GM12801 (cell line): Measurements from ENCODE around the gene PCSK6.

Experiments
- CTCF ChIP-seq: IDR thresholded peaks from one replicate; pipeline ENCODE4 v1.5.1; 2011; ENCODE audit warnings: control low read depth; ENCODE audit not compliant: insufficient read length; ENCODE audit errors: extremely low read depth

PCSK6 gene

DNA sequence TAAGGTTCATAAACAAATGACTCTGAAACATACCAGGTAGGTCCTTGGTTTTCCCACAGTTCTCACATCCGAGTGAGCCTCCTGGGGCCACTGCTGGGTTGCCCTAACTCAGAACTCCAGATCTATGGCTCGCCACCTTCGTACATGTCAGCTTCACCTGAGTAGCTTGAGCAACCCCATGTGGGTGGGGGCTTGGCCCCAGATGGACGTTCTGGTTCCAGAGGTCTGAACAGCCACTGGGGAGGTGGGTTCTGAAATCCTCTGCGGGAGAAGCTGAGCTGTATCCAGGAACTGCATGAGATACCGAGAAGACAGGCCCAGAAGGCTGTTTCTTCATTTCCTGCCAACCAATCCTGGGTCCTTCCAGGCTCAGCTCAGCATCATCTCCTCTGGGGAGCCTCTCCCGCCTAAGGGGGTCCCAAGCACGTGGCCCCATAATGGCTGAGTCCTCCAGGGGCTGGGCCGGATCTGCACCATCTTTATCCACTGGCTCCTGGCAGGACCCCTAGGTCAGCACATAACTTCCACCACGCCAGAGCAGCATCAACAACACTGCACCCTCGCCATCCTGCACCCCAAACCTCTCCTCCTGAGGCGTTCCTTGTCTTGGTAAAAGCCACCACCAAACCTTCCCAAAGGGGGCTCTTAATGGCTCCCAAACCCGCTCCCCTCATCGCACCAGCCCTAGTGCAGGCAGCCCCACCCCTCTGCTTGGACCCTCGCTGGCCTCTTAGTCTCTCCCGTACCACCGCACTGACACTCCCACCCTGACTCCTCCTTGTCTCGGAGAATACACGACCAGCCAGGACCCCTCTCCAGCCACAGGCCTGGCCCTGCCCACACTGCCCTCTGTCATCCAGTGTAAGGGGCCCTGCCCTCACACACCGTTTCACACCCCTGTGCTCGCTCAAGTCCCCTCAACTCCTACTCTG is 39.8 kb downstream of the PCSK6 start:
- no peak for TF ChIP-seq CTCF

GRCh38 chr15:101448336-101448735 is 41.2 kb downstream of the PCSK6 start:
- no peak for TF ChIP-seq CTCF

- no peak for TF ChIP-seq CTCF
Measured at GRCh38 chr15:101447561-101448071, 41.9 kb downstream of the PCSK6 start.

DNA sequence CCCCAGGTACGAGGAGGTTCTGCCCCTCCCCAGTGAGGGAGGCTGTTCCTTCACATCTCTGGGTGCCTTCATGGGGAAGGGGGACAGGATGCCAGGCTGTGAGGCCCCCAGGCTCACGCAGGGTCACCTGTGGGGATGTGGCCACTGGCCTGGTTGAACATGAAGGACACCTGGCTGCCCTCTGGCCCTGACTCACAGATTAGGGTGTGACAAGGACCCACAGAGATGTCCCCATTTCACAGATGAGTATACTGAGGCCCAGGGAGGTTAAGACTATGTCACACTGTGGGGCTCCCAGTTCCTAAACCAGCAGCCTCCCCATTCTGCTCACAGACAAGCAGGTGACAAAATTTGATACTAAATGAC is 42.4 kb downstream of the PCSK6 start:
- TF ChIP-seq CTCF, result no peak

DNA sequence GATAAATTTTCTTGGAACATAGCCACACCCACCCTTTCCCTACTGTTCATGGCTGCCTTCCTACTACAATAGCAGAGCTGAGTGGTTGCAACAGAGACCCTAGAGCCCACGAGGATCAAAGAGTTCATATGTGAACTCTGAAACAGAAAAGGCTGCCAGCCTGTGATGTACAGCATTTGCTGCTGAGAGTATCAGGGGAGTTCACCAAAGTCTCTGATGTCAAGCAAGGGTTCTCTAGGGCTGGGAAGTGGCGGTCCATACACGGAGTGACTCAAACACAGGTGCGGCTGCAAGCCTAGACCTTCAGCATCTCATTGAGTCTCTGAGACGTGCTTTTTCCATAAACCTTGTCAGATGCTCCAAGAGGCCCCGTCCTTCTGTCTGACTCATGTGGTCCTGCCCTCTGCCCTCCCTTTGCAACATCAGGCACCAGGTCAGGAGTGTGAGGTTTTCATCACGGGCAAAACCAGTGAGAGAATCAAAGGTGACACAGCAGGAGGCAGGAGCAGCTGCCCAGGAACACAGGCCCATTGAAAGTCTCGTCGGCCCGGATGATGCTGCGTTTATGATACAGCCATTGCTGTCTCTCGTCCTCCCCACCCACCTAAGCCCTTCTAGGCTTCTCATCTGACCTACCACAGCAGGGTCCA is 42.9 kb downstream of the PCSK6 start:
- no peak for TF ChIP-seq CTCF

GRCh38 chr15:101445562-101446517 is 43.7 kb downstream of the PCSK6 start:
- no peak for TF ChIP-seq CTCF
